NT2/D1 (cell line): ENCODE measurements around the gene CLCA2.

Experiments used
- DNase-seq: peaks from one replicate; pipeline ENCODE4 v3.0.0-alpha.2; 2011; ENCODE audit warnings: low read depth, low spot score
- H3K27me3 ChIP-seq: 2 replicates; pipeline ENCODE4 v1.6.0; 2011; ENCODE audit warnings: mild to moderate bottlenecking; ENCODE audit not compliant: insufficient read length, insufficient read depth
- H3K36me3 ChIP-seq: 2 replicates; pipeline ENCODE4 v1.6.1; 2011; ENCODE audit warnings: mild to moderate bottlenecking, low read length, mixed read lengths; ENCODE audit not compliant: insufficient read depth, insufficient read length
- H3K4me1 ChIP-seq: 2 replicates; pipeline ENCODE4 v1.5.1; 2011; ENCODE audit not compliant: insufficient read depth, insufficient read length
- H3K4me3 ChIP-seq: 2 replicates; pipeline ENCODE4 v1.5.1; 2011; ENCODE audit warnings: low read depth; ENCODE audit not compliant: insufficient read length
- H3K9ac ChIP-seq: 2 replicates; pipeline ENCODE4 v1.6.0; 2011; ENCODE audit warnings: low read depth; ENCODE audit not compliant: insufficient read length
- H3K9me3 ChIP-seq: 2 replicates; pipeline ENCODE4 v1.5.1; 2011; ENCODE audit warnings: mild to moderate bottlenecking, low read length; ENCODE audit not compliant: insufficient read depth
- SUZ12 ChIP-seq: IDR thresholded peaks from 2 replicates; pipeline ENCODE4 v1.6.1; 2011; ENCODE audit not compliant: insufficient read length, insufficient read depth; ENCODE audit errors: extremely low read depth
- YY1 ChIP-seq: IDR thresholded peaks from 2 replicates; pipeline ENCODE4 v1.6.1; 2011; ENCODE audit not compliant: insufficient read length, insufficient read depth
- ZNF274 ChIP-seq: IDR thresholded peaks from 2 replicates; pipeline ENCODE4 v1.6.1; 2011; ENCODE audit warnings: mild to moderate bottlenecking, low read depth, low read length

Gene CLCA2

DNA sequence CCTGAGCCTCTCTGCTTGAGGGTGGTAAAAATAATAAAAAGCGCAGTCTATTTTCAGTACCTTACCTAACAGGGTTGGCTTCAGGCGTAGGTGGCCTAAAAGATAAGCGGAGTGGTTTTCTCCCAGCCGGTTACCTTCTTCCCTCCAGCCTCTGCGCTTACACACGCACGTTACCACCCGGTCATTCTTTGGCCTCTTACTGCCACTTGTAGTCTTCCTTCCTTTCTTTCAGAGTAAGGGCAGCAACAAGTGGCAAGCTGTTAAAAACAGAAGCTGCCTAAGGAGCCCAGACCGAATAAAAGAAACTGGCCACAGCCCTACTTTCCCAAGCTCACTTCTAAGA, 80.1 kb downstream of the CLCA2 start:
- TF ChIP-seq ZNF274 (no peak), SUZ12 (no peak), YY1 (no peak)

DNA sequence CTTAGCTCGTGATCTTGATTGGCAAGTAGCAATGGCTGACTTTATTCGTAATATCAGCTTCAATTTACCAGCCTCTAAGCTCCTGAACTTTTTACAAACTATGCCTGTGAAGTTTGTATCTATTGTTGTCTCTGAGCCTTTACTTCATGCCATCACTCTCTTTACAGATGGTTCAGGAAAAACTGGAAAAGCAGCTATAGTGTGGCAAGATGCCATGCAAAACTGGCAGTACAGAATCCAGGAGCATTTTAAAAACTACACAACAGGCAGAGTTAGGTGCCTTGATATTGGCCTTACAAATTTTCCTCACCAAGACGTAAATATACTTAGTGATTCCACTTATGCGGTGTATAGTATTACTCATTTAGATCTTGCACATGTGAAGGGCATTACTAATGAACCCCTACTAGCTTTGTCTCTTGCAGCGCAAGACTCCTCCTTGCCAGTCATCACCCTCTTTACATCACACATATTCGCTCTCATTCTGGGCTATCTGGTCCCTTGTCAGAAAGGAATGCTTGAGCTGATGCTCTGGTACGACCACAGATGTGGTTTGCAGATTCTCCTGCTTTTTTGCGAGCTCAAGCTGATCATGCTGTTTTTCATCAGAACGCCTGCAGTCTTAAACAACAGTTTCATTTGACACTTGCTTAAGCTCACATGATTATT, 81.1 kb downstream of the CLCA2 start:
- H3K9ac ChIP-seq: no peak overlapping the region
- TF ChIP-seq SUZ12 (no peak), ZNF274 (no peak), YY1 (no peak)

More for the DNA sequence above, 80.1 kb downstream of the CLCA2 start:
- Histone ChIP-seq H3K9me3 (peaks cover 19% of the 10 kb centered on the region), H3K4me3 (no peak overlapping the region), H3K4me1 (peaks cover 7% of the 10 kb centered on the region), H3K36me3 (no peaks in the 10 kb centered on the region), H3K27me3 (no peaks in the 10 kb centered on the region), H3K9ac (no peak overlapping the region)
- no peak for DNase-seq

DNA sequence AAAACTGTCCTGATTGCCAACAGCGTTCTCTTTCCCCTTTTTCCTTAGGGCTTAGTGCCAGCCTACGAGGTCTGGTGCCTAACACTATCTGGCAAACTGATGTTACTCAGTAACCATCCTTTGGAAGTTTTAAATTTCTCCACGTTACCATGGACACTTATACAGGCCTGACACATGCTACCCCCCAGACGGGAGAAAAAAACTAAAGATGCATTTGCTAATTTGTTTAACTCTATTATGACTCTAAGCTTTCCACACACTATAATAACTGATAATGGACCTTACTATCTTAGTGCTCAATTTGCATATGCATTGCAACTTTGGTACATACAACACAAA, 81.6 kb downstream of the CLCA2 start:
- Histone ChIP-seq H3K9ac (no peak overlapping the region), H3K4me3 (no peak overlapping the region), H3K4me1 (peaks cover 7% of the 10 kb centered on the region), H3K36me3 (no peaks in the 10 kb centered on the region), H3K9me3 (peaks cover 8% of the 10 kb centered on the region), H3K27me3 (no peaks in the 10 kb centered on the region)
- DNase-seq: no peak
- TF ChIP-seq SUZ12 (no peak), ZNF274 (no peak), YY1 (no peak)

More for the DNA sequence above, 81.1 kb downstream of the CLCA2 start:
- no peaks in the 10 kb centered on the region for H3K27me3 ChIP-seq
- H3K36me3 ChIP-seq: no peaks in the 10 kb centered on the region
- peaks cover 13% of the 10 kb centered on the region for H3K9me3 ChIP-seq
- DNase-seq: no peak
- H3K4me3 ChIP-seq: no peak overlapping the region
- peaks cover 7% of the 10 kb centered on the region for H3K4me1 ChIP-seq
